Measurements from ENCODE around the gene ARHGAP5.

ARHGAP5 gene

GRCh38 chr14:32201816-32202490 lies 124.8 kb downstream of the ARHGAP5 start, which contains the start of gene RNU6-7:
Gene RNU6-7 (plus strand): TSS chr14:32202045.
- peaks cover 50% of the 10 kb centered on the region for H3K4me1 Mint-ChIP-seq
- H3K27me3 Mint-ChIP-seq, result no peaks in the 10 kb centered on the region
- ATAC-seq, result no peak
- H3K4me3 Mint-ChIP-seq, result peak within 1 kb of the TSS; percentile 88
- no peaks in the 10 kb centered on the region for H3K36me3 Mint-ChIP-seq
- H3K9me3 Mint-ChIP-seq, result no peaks in the 10 kb centered on the region
- peak within 1 kb of the TSS; percentile 100 for H3K27ac Mint-ChIP-seq

DNA sequence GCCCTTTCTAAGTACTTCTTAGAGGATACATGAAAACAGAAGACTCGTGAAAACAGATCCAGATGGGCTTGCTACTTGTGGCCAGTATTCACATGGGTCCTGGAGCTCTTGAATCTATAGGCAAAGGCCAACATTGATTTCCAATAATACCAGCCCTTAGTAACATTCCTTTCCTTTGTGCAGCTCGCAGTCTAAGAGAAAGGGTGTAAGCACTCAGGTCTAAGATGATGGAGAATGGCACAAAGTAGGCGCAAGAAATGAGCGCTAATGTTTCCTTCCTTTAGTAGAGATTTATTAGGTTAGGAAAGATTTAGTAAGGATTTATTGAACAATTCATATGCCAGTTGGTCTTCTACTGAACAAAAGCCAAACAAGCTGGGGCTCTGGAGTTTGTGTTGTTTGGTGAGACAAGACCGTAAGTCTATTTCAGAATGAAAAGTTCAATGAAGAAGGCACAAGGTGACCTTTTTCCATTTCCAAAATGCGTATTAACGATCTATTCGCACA lies 125.4 kb downstream of the ARHGAP5 start:
- peak overlapping the region; percentile 100 for H3K27ac Mint-ChIP-seq
- H3K27me3 Mint-ChIP-seq, result no peaks in the 10 kb centered on the region
- H3K36me3 Mint-ChIP-seq, result no peaks in the 10 kb centered on the region
- H3K4me1 Mint-ChIP-seq, result peaks cover 50% of the 10 kb centered on the region
- H3K4me3 Mint-ChIP-seq, result peak overlapping the region; percentile 88
- H3K9me3 Mint-ChIP-seq, result no peaks in the 10 kb centered on the region
- ATAC-seq, result no peak

- Mint-ChIP-seq H3K4me1 (peaks cover 50% of the 10 kb centered on the region), H3K36me3 (no peaks in the 10 kb centered on the region)
Measured at GRCh38 chr14:32202998-32203882, 126.1 kb downstream of the ARHGAP5 start, which contains the start of gene RNU6-8. Gene RNU6-8 (minus strand): TSS chr14:32203269.

GRCh38 chr14:32203928-32204357 lies 126.8 kb downstream of the ARHGAP5 start:
- H3K27me3 Mint-ChIP-seq, result no peaks in the 10 kb centered on the region
- H3K36me3 Mint-ChIP-seq, result no peaks in the 10 kb centered on the region
- H3K27ac Mint-ChIP-seq, result peak overlapping the region; percentile 100
- H3K4me1 Mint-ChIP-seq, result peaks cover 50% of the 10 kb centered on the region
- no peaks in the 10 kb centered on the region for H3K9me3 Mint-ChIP-seq
- peak overlapping the region; percentile 88 for H3K4me3 Mint-ChIP-seq
- no peak for ATAC-seq

More at GRCh38 chr14:32202998-32203882, 126.1 kb downstream of the ARHGAP5 start, which contains the start of gene RNU6-8:
- no peaks in the 10 kb centered on the region for H3K9me3 Mint-ChIP-seq
- H3K27ac Mint-ChIP-seq, result peak within 1 kb of the TSS; percentile 100
- H3K27me3 Mint-ChIP-seq, result no peaks in the 10 kb centered on the region
- peak; percentile 88 for ATAC-seq
- H3K4me3 Mint-ChIP-seq, result peak within 1 kb of the TSS; percentile 88

DNA sequence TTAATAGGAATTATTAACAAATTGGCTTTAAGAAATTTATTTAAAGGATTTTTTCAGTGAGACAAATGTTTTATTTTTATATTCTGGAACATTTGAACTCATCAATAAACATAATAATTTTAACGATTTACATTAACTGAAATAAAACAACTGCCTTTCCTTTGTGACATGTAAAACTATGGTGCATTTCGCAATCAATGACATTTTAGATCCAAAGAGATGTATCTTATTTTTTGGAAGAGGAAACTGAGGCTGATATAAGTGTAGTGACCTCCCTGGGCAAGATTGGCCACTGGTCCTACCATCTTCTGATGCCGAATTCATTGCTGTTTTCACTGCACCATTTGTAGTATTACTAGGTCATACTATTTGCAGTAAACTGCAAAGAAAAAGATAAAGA lies 128.4 kb downstream of the ARHGAP5 start:
- no peaks in the 10 kb centered on the region for H3K36me3 Mint-ChIP-seq
- peak overlapping the region; percentile 84 for H3K27ac Mint-ChIP-seq
- peaks cover 43% of the 10 kb centered on the region for H3K4me1 Mint-ChIP-seq
- no peaks in the 10 kb centered on the region for H3K27me3 Mint-ChIP-seq
- no peak for ATAC-seq
- H3K9me3 Mint-ChIP-seq, result no peaks in the 10 kb centered on the region
- H3K4me3 Mint-ChIP-seq, result peak overlapping the region; percentile 20

GRCh38 chr14:32205984-32206383 lies 128.9 kb downstream of the ARHGAP5 start:
- peaks cover 39% of the 10 kb centered on the region for H3K4me1 Mint-ChIP-seq
- no peaks in the 10 kb centered on the region for H3K27me3 Mint-ChIP-seq
- H3K4me3 Mint-ChIP-seq, result peak overlapping the region; percentile 20
- ATAC-seq, result peak; percentile 54
- no peaks in the 10 kb centered on the region for H3K36me3 Mint-ChIP-seq
- no peaks in the 10 kb centered on the region for H3K9me3 Mint-ChIP-seq
- H3K27ac Mint-ChIP-seq, result peak overlapping the region; percentile 84

GRCh38 chr14:32206552-32206951 lies 129.4 kb downstream of the ARHGAP5 start:
- H3K4me3 Mint-ChIP-seq, result peak overlapping the region; percentile 24
- H3K9me3 Mint-ChIP-seq, result no peaks in the 10 kb centered on the region
- H3K27ac Mint-ChIP-seq, result peak overlapping the region; percentile 84
- peaks cover 37% of the 10 kb centered on the region for H3K4me1 Mint-ChIP-seq
- H3K27me3 Mint-ChIP-seq, result no peaks in the 10 kb centered on the region
- no peaks in the 10 kb centered on the region for H3K36me3 Mint-ChIP-seq
- ATAC-seq, result no peak

GRCh38 chr14:32208490-32208889 lies 131.4 kb downstream of the ARHGAP5 start:
- no peak overlapping the region for H3K4me3 Mint-ChIP-seq
- H3K4me1 Mint-ChIP-seq, result peaks cover 26% of the 10 kb centered on the region
- H3K27me3 Mint-ChIP-seq, result no peaks in the 10 kb centered on the region
- H3K36me3 Mint-ChIP-seq, result no peaks in the 10 kb centered on the region
- no peaks in the 10 kb centered on the region for H3K9me3 Mint-ChIP-seq
- no peak overlapping the region for H3K27ac Mint-ChIP-seq
- no peak for ATAC-seq
